HEK293T (cell line): Measurements from ENCODE around the gene MMD2.

Experiments
- BHLHE40 ChIP-seq: fragments of 450-650 bp; IDR thresholded peaks from 2 replicates; pipeline ENCODE4 v1.6.1; 2016; ENCODE audit warnings: mild to moderate bottlenecking, moderate library complexity, borderline replicate concordance
- NFRKB ChIP-seq: fragments of 450-650 bp; IDR thresholded peaks from 2 replicates; pipeline ENCODE4 v1.6.1; 2016; ENCODE audit warnings: mild to moderate bottlenecking, moderate library complexity

DNA sequence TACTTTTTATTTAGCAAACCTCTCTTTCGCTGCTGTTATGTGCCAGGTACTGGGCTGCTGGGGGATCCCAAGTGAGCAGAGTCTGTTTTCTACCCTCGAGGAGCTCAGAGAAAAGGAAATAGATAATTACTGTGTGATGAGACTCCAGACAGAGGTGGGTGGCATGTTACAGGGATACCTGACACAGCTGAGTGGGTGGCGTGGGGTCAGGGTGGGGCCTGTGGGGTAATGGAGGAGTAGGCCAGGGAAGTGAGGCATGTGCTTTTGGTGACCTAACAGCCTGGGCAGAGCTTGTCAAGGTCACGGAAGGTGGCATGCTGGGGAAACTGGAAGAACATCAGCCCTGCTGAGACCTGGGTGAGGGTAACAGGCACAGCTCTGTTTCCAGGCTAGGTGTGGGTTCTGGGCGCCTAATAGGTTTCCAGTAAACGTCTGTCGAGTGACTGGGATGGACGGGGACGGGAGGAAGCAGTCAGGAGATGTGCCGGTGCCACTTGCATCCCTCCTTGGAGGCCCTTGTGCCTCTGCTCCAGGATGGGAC, 36.5 kb upstream of the MMD2 start:
- TF ChIP-seq BHLHE40 = no peak
- no peak for TF ChIP-seq NFRKB
